Stimulated activated CD8-positive, alpha-beta memory T cell treated with anti-CD3 and anti-CD28 coated beads, Interleukin-12 subunit alpha, Interleukin-12 subunit beta, amount 100 ng/mL, for 1 hour (primary cell): ENCODE results near the gene ZBTB7C.

Experiments
- DNase-seq: peaks from one replicate; pipeline ENCODE4 v3.0.0-alpha.2; 2020; ENCODE audit warnings: low read depth

ZBTB7C gene

DNA sequence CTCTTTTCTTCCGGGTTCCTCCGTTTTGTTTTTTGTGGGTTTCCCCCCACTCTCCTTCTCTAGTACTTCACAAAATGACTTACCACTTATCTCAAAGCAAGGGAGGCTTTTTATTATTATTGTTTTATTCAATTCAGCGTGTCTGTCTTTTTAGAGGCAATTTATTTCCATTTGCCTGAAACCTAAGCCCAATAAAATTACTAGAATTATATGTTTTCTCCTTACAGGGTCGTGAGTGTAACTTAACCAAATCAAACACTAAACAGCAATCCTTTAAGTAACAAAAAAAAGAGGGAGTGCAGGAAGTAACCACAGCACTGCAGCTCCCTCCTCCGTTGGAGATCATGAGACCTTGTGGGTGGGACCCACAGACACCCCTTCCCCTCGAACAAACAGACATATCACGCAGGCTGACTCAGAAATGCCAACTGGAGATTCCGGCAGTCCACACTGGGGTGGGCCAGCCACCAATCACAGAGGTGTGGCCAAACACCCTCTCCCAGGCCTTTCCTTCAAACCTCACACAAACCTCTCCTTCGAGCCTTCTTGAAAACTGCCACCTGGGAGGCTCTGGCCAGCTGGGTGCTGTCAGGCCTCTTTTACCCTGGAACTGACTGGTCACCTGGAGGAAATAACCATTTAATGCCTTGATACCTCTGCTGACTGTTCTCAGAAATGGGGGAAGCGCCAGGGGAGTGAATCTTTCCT is 271.7 kb downstream of the ZBTB7C start:
- no peak for DNase-seq

DNA sequence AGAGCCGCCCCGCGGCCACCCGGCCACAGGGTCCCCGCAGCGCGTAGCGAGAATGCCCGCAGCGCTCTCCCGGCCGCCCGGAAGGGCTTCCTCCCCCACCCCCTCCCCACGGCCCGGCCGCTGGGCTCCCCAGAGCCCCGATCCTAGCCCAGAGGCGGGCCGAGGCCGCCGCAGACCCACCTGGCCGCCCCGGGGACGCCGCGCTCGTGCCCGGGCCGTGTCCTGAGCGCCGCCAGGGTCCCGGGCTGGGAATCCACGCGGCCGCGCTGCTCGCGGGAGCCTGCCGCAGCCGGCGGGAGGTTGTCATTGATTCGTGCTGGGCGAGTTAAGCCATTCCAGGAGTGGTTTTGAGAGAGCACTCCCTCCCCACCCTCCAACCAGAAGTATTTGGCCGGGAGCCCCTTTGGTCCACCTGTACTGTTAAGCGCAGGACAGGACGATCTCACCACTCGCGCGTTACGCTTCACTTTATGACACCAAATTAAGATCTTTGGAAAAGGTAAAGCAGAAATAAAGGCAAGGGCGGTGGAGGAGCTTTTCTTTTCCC is 272.3 kb downstream of the ZBTB7C start:
- no peak for DNase-seq

- DNase-seq: no peak
Measured at GRCh38 chr18:48136051-48136826, 272.9 kb downstream of the ZBTB7C start.

DNA sequence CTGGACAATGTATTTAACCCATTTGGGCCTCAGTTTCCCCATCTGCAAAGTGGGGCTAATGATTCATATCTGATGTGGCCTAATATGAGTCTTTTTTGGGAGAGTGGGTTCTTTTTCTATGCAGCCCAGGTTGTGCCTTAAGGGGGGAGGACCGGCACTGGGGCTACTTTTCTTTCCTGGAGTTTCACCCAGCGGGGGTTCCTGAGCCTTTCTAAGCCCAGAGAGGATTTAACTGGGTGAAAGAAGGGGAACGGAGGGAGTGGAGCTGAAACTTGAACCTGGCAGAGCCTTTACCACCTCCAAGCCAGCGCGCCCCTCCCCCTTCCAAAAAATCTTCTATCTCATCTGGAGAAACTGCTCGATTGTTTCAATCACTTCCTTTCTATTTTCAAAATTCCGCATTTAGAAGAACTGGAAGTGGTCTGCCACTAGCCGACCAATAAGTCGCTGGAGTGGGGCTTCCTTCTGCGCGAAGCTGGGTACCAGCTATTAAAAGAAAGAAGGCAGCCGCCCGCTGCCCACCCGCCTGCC is 273.7 kb downstream of the ZBTB7C start:
- DNase-seq: no peak

DNA sequence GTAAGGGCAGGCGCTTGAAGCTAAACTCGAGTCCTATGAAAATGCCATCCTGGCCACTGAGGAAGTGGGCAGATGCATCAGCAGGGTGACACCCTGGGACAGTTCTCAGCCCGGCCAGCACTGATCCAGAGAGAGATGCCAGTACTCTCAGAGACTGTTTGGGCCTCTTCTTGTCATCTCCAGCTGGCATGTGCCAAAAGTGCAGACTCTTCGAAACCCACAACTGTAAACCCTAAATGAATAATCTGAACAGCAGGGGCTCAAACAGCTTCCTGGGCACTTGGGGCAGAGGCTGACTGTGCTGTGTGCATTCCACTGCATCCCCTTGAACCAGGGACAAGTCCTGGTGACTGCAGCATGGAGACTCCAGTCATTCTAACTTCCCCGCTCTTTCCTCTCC is 274.6 kb downstream of the ZBTB7C start:
- no peak for DNase-seq

DNA sequence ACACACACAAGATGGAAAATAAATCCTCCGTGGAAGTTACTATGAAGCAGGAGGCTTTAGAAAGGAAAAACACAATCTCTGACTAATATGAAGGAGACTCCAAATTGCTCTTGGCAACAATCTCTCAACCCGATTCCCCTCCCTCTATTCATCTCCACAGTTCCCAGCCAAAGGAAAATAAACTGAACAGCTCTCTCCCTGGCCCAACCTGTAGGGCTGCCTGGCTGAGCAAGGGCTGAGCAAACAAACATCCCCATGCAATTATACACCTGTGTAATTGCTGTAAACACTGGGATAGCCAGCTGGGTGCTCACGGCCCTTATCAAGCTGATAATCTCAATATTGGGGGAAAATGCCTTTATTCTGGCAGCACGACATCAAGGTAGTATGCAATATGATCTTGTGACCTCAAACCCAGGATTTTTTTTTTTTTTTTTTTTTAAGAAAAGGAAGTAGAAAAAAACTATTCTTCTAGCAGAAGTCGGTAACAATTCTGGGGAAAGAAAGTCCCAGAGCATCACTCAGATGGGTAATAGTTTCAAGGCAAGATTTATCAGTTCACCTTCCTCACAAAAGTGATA is 275.4 kb downstream of the ZBTB7C start:
- DNase-seq: no peak

DNA sequence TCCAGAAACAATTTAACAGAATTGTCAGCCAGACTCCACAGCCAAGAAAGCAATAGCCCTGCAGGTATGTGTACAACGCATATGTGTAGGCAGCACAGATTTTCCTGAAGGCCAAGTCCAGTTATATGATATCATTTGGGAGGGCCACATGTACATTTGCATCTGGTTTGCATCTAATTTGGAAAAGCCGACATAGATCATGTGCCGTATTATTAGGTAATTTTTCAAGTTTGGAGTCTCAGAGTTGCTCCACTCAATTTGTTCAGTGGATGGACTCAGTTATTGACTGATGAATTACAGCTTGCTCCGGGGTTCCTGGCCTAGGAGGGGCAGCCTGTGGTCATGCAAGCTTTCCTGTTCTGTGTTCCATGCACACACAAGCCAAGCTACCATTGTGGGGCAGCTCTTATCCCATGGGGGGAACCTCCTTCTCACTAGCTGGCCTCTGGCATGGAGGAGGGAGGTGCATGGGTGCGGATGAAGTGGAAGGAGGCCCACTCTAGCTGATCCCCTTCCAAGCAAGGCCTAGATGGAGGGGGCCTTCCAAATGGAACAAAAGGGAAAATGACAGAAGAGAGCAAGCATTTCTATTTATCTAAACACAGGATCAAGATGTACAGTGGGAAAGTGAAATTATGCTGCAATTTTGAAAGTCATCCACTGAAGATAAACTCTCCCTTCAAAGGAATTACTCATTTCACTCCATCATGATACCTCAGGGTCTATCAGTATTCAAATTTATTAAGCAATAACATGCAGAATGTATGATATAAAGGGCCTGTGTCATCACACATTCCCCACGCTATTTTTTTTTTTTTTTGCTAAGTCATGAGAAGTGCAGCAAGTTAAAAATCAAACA is 276.2 kb downstream of the ZBTB7C start:
- no peak for DNase-seq

GRCh38 chr18:48131042-48131441 is 278.1 kb downstream of the ZBTB7C start:
- DNase-seq: no peak

DNA sequence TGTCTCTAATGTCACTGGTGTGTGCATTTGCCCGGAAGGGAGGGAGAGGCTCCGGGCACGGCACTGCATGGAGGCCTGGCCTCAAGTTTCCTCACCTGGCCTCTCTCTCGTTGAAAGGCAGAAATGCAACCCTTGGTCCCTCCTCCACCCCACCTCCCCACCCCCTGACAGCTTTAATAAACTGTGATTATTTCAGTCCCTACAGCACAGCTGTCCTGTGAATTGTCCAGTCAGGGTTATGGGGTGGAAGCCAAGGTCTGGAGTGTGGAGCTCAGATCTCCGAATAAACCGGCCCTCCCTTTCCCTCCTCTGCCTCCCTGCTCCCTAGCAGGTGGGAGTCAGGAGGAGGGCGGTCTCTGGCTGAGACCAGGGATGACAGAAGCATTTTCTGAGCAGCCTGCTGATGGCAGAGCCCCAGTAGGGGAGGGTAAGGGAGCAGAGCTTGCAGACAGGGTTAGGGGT is 279.5 kb downstream of the ZBTB7C start:
- DNase-seq: no peak

GRCh38 chr18:48127606-48128005 is 281.6 kb downstream of the ZBTB7C start:
- no peak for DNase-seq

GRCh38 chr18:48126240-48126639 is 282.9 kb downstream of the ZBTB7C start:
- no peak for DNase-seq

DNA sequence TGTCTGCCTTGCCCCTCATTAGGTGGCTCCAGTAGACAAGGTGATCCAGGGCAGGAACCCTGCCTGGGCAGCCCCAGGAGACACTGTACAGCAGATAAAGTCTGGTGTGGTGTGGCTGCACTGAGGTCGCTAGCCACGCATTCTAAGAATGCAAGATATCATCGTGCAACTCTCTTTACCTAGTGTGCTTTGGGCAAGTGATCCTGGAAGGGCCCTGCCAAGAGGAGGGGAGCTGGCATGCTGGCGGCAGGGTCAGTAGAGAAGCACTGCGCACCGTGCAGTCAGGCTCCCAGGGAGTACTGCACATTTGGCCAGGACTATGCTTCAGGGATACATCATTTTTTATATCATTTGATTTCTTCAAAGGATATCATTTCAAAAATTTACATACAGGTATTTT is 283.5 kb downstream of the ZBTB7C start:
- no peak for DNase-seq

GRCh38 chr18:48124857-48125626 is 284.1 kb downstream of the ZBTB7C start:
- no peak for DNase-seq

DNA sequence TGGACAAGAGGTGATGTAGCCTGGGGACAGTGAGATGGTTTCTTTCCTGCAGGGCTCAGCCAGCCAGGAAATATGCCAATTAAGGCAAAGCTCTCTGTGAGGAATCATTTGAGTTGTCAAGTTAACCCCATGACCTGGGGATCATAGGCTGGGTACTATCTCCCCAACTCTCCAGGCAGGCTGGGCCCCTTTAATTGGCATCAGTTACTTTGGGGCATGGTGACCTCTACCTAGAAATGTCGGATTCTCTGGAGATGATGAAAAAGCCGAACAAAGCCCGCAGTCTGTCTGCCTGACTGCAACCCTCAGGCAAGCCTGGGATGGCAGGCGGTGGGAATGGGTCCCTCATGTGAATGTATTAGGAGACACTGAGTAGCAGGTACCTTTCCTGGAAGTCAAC is 285.2 kb downstream of the ZBTB7C start:
- DNase-seq: no peak

DNA sequence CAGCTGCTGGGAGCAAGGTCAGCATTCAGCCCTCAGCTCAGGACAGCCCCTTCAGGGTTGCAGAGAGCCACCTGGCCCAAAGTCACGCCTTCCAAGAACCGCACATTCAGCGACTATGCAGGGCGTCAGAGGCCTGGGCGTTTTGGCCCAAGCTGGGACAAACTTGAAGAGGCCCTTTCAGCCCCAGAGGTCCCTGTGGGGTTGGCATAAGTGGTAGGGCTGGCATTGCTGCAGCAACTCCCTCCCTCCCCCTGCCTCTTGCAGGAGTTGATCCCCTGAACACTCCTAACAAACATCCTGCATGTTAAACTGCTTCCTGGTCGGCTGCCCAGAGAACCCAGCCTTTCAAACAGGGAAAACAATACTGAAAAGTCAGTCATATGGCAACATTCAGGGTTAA is 285.9 kb downstream of the ZBTB7C start:
- DNase-seq: no peak

DNA sequence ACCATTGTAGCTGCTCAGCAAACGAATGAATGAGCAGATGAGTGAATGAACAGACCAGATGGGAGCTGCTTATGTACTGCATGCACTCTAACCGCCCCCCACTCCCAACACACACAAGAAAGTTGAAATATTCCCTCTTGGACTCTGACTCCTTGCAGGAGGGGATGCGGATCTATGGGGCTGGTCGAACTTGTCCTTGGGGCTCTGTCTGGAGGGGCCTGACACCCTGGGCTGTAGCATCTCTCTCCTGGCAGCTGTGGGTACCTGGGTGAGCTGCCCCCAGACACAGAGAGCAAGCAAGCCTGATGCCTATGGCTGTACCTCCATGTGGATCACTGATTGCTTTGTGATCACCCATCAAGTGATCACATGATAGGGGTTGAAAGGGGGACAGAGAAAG is 286.4 kb downstream of the ZBTB7C start:
- no peak for DNase-seq

DNA sequence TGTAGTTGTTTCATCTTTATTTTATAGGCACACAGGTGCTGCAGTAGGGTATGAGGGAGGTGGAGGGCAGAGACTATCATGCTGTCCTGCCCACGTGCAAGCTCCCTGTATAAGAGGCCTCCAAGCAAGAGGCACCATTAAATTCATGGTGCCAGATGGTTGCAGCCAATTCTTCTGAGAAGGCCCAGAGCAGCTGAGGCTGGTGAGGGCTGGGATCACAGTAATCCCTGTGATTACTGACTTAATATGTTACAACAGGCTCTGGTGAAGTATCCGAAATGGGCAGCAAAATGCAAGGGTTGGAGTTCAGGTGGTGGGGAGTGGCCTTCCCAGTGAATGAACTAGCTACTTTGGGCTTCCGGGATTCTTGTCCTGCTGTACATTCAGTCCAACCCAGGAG is 286.8 kb downstream of the ZBTB7C start:
- DNase-seq: no peak

- DNase-seq: no peak
Measured at GRCh38 chr18:48121752-48122151, 287.4 kb downstream of the ZBTB7C start.

DNA sequence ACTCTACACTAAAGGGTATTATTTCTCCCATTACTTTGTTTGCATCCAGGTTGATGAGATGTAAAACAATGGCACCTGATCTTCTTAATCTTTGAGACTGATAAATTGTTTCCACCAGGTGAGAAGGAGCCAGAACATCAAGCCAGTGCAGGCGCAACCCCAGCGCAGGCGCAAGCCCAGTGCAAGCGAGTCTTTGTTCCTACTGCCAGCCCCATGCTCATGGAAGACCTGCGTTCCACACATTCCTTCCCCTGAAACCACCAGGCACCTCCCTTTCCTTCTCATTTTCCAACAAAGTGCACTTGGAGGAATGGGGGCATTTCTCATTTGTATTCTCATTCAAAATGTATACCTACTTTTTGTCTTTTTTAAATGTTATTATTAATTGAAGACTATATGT is 290.0 kb downstream of the ZBTB7C start:
- DNase-seq: no peak

DNA sequence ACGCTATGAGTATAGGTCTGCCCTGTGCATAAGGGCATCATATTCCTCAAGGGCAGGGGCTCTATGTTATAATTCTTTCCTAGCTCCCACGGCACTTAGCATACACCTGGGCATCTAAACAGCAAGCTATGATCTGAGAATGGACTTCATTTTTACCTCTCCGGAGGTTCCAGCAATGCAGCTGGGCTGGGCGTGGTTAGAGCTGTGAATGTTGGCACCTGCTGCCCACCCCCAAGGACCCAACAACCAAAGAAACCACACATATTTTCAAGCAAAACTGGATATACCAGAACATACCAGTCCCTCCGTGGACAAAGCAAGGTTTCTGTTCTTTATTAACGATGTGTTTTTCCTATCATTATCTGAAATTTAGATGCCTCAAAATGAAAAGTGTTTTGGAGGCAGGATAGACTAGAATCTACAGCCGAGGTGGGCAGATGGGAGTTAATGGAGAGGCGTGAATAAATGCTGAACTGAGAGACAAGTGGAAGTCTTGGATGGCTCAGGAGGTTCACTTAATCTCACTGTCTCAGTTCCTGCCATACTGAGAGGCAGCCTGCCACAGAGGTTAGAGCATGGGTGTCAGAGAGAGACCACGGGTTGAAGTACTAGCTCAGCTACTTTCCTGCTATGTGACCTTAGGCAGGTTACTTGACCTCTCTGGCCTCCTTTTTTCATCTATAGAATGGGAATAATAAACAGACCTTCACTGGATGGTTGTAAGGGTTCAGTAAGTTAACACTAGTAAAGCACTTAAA is 292.1 kb downstream of the ZBTB7C start:
- DNase-seq: no peak
